ENCODE data around the gene PCA3.

Gene PCA3

DNA sequence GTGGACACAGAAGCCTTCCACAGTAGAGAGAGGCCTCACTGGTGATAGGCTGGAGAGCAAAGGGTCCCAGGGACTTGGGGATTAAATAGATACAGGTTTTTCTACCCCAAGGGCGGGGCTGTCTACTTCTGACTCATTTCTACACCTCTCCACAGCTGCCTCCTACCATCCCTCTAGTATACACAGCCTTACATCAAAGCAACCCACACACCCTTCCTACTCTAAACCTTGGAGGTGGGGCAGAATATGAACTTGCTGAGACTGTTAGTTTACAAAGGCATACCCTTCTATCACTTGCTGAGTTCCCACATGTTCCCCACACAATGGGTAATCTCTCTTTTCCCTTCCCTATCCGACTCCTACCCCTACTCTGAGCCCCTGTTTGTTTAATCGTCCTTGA is 19.9 kb upstream of the PCA3 start:
- in situ Hi-C loops (cut with HindIII; ENCODE audit: low pct_ligation_motif_present, low pct_unique_long_range_greater_than_20kb, low sequenced_read_pairs) = no loop called here
- no peak for DNase-seq

DNA sequence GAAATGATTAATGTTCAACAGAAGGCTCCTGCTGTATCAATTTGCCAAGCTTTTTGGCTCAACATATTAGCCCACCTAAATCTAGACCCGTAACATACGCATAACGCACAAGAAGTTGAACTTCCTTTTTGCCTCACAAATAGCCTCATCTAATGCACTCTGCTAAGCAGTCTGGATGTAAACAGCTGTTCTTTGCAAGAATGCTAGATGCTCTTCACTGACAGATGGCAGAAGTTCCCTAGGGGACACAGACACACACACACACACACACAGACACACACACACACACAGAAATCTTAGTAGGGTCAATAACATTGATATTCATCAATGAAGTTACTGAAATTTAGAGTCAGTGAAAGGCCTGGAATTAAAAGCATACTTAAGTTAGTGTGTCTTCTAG is 13.2 kb upstream of the PCA3 start:
- no peak for DNase-seq
- in situ Hi-C loops (cut with HindIII; ENCODE audit: low pct_ligation_motif_present, low pct_unique_long_range_greater_than_20kb, low sequenced_read_pairs) = no loop called here

DNA sequence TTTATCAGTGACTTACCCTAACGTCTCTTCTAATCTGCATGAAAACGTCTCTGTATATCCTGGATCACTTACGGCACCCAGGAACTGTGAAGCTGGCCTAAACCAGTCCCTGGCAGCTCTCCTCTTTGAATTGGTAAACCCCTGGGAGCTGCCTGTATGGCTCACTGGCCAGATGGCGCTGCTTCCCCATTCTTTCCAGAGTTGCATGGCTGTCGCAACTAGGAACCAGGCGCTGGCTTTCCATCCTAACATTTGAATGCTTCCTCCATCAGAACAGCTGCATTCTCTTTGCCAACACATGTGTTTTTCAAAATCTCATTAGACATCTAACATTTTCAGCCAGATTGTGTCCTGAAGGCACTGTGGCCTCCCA is 8.0 kb upstream of the PCA3 start:
- peak; percentile 6 for DNase-seq
- in situ Hi-C loops (cut with HindIII; ENCODE audit: low pct_ligation_motif_present, low pct_unique_long_range_greater_than_20kb, low sequenced_read_pairs) = no loop called here

- no peak for DNase-seq
- in situ Hi-C loops (cut with HindIII; ENCODE audit: low pct_ligation_motif_present, low pct_unique_long_range_greater_than_20kb, low sequenced_read_pairs) = no loop called here
Measured at GRCh38 chr9:76756941-76757673, 7.1 kb upstream of the PCA3 start.

GRCh38 chr9:76758476-76758875 is 5.8 kb upstream of the PCA3 start:
- in situ Hi-C loops (cut with HindIII; ENCODE audit: low pct_ligation_motif_present, low pct_unique_long_range_greater_than_20kb, low sequenced_read_pairs) = no loop called here
- no peak for DNase-seq

DNA sequence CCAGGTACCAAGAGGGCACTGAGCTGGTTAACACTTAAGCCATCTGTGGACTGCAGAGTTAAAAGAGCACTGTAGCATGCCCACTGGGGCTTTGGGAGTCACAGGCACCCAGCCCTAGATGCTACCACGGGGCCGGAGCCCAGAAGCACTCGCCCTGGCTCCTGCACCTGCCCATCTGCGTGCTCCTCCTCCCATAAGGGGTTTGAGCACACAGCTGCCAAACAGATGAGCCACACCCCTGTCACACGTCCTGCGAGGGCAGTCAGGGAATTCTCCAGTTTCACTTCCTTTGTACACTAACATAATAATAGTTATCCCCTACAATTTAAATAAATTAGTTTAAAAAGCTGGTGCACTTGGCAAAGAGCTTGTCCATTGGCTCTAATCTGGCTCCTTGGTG is 4.5 kb upstream of the PCA3 start:
- in situ Hi-C loops (cut with HindIII; ENCODE audit: low pct_ligation_motif_present, low pct_unique_long_range_greater_than_20kb, low sequenced_read_pairs) = no loop called here
- DNase-seq = no peak

DNA sequence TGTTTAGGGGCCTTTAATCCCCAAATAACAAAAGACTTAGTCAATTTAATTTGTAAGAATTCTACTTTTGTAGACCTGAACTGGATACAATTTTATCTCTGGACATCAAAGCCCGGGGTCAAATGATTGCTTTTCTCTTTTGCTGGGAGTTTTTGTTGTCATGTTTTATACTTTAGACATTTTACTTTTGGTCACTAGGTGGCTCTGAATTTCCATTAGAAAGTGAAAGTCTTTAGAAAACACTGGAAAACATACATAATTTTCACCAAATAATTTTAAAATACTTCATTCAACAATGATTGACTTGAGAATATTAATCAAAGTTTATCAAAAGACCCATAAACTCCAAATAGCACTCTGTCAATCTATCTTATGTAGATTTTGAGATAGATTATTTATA is 2.8 kb upstream of the PCA3 start:
- in situ Hi-C loops (cut with HindIII; ENCODE audit: low pct_ligation_motif_present, low pct_unique_long_range_greater_than_20kb, low sequenced_read_pairs) = no loop called here
- DNase-seq = peak; percentile 19

DNA sequence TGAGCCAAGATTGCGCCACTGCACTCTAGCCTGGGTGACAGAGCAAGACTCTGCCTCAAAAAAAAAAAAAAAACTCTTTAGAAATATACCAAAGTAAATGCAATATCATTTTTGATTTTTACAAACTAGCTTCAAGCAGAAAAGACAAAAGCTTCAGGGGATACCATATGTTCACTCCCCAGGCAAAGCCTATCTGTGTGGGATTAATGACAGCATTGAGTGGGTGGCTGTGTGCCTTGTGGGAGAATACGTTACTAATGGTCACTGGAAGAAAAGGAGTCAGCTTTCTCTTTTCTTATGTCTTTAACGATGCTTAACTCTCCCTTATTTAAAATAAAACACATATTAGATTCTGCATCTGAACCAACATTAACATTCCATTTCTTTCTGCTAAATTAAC is 1.9 kb downstream of the PCA3 start:
- no peak for DNase-seq
- in situ Hi-C loops (cut with HindIII; ENCODE audit: low pct_ligation_motif_present, low pct_unique_long_range_greater_than_20kb, low sequenced_read_pairs) = no loop called here

- in situ Hi-C loops (cut with HindIII; ENCODE audit: low pct_ligation_motif_present, low pct_unique_long_range_greater_than_20kb, low sequenced_read_pairs) = no loop called here
- no peak for DNase-seq
Measured at GRCh38 chr9:76772686-76773445, 8.6 kb downstream of the PCA3 start.

DNA sequence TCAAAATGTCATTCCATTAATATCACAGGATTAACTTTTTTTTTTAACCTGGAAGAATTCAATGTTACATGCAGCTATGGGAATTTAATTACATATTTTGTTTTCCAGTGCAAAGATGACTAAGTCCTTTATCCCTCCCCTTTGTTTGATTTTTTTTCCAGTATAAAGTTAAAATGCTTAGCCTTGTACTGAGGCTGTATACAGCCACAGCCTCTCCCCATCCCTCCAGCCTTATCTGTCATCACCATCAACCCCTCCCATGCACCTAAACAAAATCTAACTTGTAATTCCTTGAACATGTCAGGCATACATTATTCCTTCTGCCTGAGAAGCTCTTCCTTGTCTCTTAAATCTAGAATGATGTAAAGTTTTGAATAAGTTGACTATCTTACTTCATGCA is 20.6 kb downstream of the PCA3 start:
- DNase-seq = no peak
- in situ Hi-C loops (cut with HindIII; ENCODE audit: low pct_ligation_motif_present, low pct_unique_long_range_greater_than_20kb, low sequenced_read_pairs) = no loop called here

- DNase-seq = no peak
- in situ Hi-C loops (cut with HindIII; ENCODE audit: low pct_ligation_motif_present, low pct_unique_long_range_greater_than_20kb, low sequenced_read_pairs) = no loop called here
Measured at GRCh38 chr9:76785501-76785900, 21.3 kb downstream of the PCA3 start.

- no peak for DNase-seq
- in situ Hi-C loops (cut with HindIII; ENCODE audit: low pct_ligation_motif_present, low pct_unique_long_range_greater_than_20kb, low sequenced_read_pairs) = no loop called here
Measured at GRCh38 chr9:76787677-76788076, 23.4 kb downstream of the PCA3 start.

GRCh38 chr9:76789840-76790239 is 25.6 kb downstream of the PCA3 start:
- DNase-seq = no peak
- in situ Hi-C loops (cut with HindIII; ENCODE audit: low pct_ligation_motif_present, low pct_unique_long_range_greater_than_20kb, low sequenced_read_pairs) = no loop called here

DNA sequence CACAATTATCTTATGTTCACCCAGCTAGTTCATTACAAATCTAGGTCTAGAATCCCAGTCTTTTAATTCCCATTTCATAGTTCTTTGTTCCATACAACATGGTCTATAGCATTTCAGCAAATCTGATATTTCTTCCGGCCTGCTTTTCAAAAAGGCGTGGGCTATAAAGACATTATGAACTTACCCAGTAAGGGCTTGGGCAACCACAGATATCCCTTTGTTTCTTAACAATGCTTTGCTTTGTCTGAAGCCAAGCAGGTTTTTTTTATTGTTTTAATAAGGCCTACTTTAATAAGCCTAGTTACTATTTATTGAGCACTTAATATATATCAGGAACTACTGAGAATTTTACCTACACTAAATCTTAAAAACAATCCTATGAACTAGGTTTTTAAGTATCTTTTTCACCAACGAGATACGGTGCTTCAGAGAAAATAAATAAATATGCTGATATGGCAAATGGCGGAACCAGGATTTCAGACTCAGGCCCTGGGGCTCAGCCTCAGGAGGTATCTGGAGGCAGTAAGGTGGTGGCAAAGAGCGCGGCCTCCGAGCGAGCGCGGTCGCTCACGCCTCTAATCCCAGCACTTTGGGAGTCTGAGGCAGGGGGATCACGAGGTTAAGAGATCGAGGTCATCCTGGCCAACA is 29.7 kb downstream of the PCA3 start:
- in situ Hi-C loops (cut with HindIII; ENCODE audit: low pct_ligation_motif_present, low pct_unique_long_range_greater_than_20kb, low sequenced_read_pairs) = no loop called here
- no peak for DNase-seq

GRCh38 chr9:76796296-76796695 is 32.1 kb downstream of the PCA3 start:
- DNase-seq = no peak
- in situ Hi-C loops (cut with HindIII; ENCODE audit: low pct_ligation_motif_present, low pct_unique_long_range_greater_than_20kb, low sequenced_read_pairs) = no loop called here

- in situ Hi-C loops (cut with HindIII; ENCODE audit: low pct_ligation_motif_present, low pct_unique_long_range_greater_than_20kb, low sequenced_read_pairs) = no loop called here
Measured at GRCh38 chr9:76798527-76798926, 34.3 kb downstream of the PCA3 start.

GRCh38 chr9:76799473-76799872 is 35.2 kb downstream of the PCA3 start:
- in situ Hi-C loops (cut with HindIII; ENCODE audit: low pct_ligation_motif_present, low pct_unique_long_range_greater_than_20kb, low sequenced_read_pairs) = no loop called here
- DNase-seq = no peak

More at GRCh38 chr9:76798527-76798926, 34.3 kb downstream of the PCA3 start:
- no peak for DNase-seq

DNA sequence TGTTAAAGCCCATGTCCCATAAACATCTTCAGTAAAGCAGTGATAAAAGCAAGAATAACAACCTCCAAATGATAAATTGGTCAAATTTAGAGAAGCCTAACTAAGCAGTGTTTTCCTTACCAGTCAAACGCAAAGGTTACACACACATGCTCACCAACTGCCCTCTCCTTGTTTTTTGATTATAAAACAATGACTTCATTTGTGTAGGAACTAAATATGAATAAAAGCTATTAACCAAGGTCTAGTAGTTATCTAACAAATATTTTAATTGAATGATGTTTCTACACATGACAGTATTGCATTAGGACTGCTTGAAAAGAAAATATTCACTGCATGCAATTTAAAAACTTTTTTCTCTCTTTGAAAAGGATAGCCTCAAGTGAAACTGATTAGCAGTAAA is 36.7 kb downstream of the PCA3 start:
- no peak for DNase-seq
- in situ Hi-C loops (cut with HindIII; ENCODE audit: low pct_ligation_motif_present, low pct_unique_long_range_greater_than_20kb, low sequenced_read_pairs) = loop anchor here (25.0 kb wide), 1 partner anchor 186 kb away; no protein-coding TSS in a partner anchor

- in situ Hi-C loops (cut with HindIII; ENCODE audit: low pct_ligation_motif_present, low pct_unique_long_range_greater_than_20kb, low sequenced_read_pairs) = loop anchor here (25.0 kb wide), 1 partner anchor 184 kb away; no protein-coding TSS in a partner anchor
- no peak for DNase-seq
Measured at GRCh38 chr9:76803083-76803482, 38.8 kb downstream of the PCA3 start.
